KBM-7 (cell line): ENCODE data around the gene RGP1.

Source experiments
- DNase-seq: peaks from one replicate; pipeline ENCODE4 v3.0.0-alpha.2; 2015
- in situ Hi-C: fragments of 300-500 bp; cut with MboI; formaldehyde crosslinking; loops from 2 replicates; pipeline ENCODE4 v1.14.3; 2020; ENCODE audit warnings: low sequenced_read_pairs, low pct_unique_long_range_greater_than_20kb, mixed read lengths

Gene RGP1

DNA sequence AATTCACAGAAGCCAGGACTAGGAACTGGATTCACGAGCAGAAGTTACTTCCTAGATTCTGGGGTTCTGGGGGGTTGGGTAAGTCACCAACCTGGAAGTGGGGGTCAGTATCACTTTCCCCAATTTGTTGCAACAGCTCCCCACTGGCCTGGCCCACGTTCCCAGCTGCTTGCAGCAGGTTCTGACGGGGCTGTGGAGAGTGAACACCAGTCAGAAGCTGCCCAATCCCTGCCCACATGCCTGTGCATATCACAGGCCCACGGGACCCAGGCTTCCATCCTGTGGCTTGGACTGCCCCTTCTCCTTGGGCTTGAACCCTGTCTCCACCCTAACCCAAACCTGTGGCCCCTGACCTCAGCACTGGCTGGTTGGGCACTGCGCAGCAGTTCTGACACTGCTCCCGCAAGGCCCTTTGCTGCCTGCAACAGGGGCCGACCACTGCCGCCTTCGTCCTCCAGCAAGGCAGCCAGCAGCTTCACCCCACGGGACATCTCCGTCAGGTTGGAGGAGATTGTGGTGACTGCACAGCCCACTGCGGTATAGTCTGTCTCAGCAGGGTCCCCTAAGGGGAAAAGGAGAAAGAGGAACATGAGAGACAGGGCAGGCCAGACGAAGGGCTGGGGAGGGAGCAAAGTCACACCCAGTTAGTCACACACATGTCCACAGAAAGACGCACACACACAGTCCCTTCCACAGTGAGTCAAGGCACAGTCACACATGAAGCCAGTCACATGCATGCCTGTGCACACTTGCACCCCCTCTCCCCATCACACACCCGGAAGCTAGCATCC lies 30.2 kb upstream of the RGP1 start:
- DNase-seq, result no peak
- in situ Hi-C loops, result no loop called here

DNA sequence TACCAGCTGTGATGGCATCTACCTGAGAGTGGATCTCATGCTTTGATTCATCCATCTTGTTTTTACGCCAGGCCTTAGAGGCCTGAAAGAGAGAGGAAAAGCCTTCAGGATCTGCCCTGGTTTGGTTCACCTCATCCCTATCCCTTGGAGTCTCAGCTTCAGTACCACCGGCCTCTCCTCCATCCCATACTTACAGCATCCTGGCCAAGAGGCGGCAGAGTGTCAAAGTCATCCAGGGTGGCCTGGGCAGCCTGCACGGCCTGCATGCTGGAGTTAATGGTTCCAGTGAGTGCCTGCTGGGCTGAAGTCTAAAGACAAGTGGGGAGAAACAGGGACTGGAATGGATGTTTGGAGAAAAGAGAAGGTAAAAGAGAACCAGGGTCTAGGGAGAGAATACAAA lies 29.5 kb upstream of the RGP1 start:
- in situ Hi-C loops, result no loop called here
- no peak for DNase-seq

DNA sequence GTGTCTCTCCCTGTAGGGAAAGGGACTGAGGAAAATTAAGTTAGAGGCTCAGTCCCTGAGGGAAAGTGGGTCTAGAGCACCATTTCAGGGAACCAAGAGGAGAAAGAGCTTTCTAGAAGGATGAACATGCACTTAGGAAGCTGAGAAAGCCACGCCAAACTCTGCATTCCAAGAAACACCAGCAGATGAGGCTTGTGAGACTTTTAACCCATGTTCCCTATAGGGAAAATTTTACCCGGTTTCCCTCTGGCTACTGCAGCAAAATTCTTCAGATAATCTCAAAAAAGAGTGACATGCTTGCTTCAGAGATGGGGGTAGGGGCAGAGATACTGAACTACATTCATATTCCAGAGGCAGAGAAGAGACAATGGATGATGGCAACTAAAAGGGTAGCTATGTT lies 25.7 kb upstream of the RGP1 start:
- DNase-seq, result no peak
- in situ Hi-C loops, result loop anchor here (10.0 kb wide), 1 partner anchor 59 kb away; the partner anchor contains the start of gene ARHGEF39

DNA sequence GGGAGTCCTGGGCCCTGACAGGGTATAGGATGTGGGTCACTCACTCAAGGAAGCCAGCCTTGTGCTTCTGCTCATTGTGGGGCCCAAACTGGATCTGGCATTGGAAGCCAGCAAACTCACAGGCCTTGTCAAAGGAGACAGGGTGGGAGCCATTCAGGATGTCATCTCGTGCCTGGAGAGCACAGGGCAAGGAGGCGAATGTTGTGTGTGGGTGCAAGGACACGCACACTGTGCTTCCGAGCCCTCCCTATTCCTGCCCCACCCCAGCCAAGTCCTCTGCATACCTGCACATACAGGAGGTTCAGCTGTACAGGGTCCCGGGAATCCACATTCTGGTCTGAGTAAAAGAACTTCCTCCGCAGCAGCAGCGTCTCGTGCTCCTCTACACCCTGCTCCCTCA lies 25.2 kb upstream of the RGP1 start:
- in situ Hi-C loops, result loop anchor here (10.0 kb wide), 1 partner anchor 59 kb away; the partner anchor contains the start of gene ARHGEF39

DNA sequence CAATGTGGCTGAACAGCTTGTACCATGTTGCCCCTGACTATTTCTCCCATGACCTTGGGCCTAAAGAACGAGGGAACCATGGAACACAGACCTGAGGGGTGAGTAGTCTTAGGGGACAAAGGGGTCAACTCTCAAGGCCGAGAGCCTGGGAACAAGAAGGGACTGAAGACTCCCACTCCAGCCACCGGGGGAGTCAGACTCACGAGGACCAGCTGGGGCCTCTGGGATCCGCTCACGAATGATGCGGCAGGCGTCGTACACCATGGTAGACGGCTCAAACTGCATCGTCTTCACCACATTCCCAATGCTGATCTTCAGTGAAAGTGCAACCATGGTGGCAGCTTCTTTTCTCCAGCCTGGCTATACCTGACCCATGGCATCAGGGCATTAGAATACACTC lies 23.7 kb upstream of the RGP1 start:
- in situ Hi-C loops, result loop anchor here (10.0 kb wide), 1 partner anchor 61 kb away; the partner anchor contains the start of gene ARHGEF39
- no peak for DNase-seq

More for the DNA sequence above, 25.2 kb upstream of the RGP1 start:
- no peak for DNase-seq

DNA sequence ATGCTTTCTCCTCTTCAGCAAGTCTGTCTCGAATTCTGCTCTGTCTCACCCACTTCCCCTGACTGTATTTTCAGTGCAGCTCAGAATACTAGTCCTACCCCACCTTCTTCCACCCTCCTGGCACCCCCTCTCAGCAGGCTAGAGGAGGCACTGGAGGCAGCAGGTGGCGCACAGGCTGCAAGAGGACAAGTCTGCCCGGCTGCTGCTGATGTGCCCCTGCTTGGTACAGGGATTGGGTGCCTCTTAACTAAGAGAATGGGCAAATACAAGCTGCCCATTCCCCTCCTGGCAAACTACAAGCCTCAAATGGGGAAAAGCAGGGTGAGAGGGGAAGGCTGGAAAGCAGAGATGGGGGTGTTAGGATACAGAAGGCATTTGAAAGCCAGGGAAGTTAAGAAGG lies 22.2 kb upstream of the RGP1 start:
- DNase-seq, result peak; percentile 39
- in situ Hi-C loops, result loop anchor here (10.0 kb wide), 1 partner anchor 62 kb away; the partner anchor contains the start of gene ARHGEF39

DNA sequence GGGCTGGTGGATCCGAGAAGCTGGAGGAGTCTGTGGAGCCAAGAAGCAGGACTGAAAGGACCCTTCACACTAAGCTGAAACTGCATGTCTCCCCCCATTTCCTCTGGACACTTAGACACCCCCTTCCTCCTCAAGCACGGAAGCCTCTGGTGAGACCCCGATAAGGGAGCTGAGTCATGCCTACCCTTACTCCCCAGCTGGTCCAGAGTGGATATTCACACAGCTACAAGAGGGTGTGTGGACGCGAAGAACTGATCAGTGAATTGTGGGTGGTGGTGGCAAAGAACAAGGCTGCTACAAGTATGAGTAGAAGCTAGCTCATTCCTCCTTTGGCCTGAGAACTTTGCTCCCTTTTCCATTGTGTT lies 21.4 kb upstream of the RGP1 start:
- in situ Hi-C loops, result loop anchor here (10.0 kb wide), 1 partner anchor 63 kb away; the partner anchor contains the start of gene ARHGEF39
- no peak for DNase-seq

DNA sequence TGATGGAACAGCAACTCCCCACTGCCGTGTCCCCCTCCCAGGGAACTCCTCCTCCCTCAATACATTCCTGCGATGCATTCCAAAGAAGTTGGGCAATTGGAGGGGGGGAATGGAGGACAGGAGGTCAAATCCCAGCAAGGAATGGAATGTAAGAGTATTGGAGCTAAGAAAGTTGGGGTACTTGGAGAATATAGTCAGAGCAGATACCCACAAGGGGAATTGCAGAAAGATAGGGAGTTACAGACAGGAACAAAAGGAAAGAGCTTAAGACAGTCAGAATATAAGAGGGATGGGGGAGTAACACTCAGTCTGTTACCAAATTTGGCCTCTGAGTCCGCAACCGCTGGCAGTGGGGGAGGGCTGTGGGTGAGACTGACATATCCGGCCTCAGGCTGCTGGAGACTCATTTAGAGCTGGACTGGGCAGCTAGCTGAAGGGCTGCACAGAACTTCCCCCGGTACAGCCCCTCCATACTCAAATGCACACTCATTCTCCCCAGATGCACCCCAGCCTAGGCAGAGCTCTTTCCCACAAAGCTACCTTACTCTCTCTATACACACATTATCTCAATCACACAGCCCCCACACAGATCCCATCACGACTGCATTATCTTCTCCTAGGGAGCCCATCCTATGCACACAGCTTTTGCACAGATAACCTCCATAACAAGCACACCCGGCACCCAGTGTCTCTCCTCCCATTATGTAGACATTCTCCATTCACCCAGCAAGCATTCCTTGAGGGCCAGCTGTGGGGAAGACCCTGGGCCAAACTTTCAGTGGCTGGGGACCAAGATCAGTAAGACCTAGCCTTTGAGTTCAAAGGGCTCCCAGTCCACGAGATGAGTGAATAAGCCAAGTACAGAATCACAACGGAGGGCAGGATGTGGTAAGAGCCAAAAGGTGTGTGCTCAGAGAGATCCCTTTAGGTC lies 20.8 kb upstream of the RGP1 start:
- DNase-seq, result peak; percentile 77
- in situ Hi-C loops, result loop anchor here (10.0 kb wide), 1 partner anchor 64 kb away; the partner anchor contains the start of gene ARHGEF39

DNA sequence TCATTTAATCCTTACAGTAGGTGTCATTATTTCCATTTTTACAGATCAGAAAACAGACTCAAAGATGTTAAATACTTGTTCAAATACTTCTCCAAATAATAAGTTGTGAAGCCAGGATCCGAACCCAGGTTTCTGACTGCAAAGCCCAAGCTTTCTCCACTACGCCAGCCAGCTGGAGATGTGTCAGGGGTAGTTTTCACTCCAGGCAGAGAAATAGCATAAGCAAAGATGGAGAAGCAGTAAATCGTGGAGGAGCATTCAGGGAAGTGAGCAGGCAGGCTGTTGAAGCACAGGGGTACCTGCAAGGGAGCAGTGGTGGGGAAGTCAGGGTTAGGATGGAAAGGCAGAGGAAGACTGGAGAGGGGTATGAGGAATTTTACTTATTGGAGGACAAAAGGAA lies 20.0 kb upstream of the RGP1 start:
- DNase-seq, result no peak
- in situ Hi-C loops, result loop anchor here (10.0 kb wide), 1 partner anchor 64 kb away; the partner anchor contains the start of gene ARHGEF39

DNA sequence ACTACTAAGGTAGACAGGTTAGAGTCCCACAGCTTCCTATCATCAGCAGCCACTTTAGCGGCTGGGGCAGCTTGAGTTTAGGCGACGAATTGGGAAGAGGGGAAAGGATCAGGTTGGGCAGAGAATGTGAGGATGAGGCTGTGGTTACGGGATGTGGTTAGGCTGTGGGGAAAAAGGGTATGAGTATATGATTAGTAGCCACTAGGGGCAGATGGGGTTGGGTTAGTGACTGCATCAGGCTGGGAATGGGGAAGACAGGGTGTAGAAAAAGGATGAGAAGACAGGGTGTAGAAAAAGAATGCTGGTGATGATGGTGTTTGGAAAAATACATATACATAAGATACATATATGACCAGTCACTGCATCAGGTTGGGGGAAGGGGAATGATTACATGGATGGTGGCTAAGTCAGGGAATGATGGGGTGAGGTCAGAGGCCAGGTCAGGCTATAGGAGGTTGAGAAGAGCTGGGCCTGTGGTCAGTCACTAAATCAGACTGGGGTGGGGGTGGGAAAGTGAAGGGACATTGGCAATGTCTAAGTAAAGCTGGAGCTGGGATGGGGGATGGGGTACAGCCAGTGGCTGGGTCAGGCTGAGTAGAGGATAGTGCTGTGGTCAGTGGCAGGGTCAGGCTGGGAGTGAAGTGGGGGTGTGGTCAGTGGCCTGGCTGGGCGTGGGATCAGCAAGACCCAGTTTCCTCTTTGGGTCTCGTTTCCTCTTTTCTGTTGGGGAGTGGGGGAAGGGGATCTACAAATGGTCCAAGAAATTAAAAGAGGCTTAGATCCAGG lies 19.2 kb upstream of the RGP1 start:
- peak; percentile 82 for DNase-seq
- in situ Hi-C loops, result loop anchor here (10.0 kb wide), 1 partner anchor 65 kb away; the partner anchor contains the start of gene ARHGEF39

DNA sequence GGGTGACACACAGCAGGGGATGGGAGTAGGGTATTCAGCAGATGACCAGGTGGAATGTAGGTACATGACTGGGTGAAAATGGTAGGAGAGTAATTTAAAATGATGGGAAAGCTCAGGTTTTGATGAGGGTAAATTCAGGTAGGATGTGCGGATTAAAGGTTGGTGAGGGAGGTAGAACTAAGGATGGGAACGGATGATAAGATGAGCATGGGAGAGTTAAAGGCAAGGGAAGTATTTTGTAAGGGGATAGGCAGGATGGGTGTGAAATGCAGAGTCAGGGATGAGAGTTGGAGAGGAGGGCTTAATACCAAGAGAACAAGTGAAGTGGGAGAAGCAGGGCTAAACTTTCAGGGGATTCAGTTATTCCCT lies 18.6 kb upstream of the RGP1 start:
- in situ Hi-C loops, result no loop called here

DNA sequence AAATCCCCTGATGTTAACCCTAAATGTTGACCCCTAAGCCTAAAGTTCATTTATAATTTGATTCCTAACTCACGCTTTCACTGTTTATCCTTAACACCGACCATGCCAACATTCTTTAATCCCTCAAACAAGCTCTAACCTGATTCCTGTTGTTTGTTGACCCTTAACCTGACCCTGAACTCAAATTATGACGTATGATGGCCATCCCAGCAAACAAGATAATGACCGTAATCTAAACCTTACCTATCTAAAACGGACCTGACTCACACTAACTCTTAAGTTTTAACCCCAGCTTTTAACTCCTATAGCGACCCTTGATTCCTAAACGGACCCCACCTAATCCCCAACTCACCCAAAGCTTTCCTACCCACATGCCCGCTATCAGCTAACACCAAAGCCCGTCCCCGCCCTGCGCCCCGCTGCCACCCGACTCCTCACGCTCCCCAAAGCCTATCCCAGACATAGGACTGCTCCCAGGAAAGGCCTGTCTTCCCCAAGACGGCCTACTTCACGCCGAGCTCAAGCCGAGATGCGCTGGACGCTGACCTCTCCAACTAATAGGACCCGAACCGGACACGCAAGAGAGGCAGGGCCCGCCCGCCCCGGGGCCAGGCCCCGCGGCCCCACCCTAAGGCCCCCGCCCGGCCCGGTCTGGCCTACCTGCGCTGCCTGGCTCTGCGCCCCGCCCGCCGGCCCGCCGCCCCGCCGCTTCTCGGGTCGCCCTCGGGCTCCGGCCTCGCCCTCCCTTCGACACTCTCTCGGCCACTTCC lies 17.5 kb upstream of the RGP1 start:
- DNase-seq, result peak; percentile 30
- in situ Hi-C loops, result no loop called here

More for the DNA sequence above, 18.6 kb upstream of the RGP1 start:
- no peak for DNase-seq

DNA sequence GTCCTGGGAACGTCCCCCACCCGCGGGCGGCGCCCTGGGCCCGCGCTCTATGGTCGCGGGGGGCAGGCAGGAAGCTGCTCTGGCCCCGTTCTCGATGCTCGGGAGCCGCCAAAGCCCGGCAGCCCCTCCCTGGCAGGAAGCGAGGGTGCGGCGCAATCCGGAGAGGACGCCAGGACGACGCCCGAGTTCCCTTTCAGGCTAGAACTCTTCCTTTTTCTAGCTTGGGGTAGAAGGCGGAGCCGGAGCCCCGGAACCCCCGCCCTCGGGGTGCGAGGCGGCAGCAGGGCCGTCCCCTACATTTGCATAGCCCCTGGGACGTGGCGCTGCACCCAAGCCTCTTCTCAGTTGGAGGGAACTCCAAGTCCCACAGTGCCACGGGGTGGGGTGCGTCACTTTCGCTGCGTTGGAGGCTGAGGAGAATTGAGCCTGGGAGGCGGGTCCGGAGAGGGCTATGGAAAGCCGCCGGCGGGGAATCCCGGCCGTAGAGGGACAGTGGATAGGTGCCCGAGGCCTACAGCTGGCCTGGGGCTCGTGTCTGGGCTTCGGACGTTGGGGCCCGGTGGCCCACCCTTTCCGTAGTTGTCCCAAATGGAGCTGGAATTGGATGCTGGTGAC lies 16.8 kb upstream of the RGP1 start, which contains the start of the genes CREB3 and TLN1:
TSS of gene CREB3 (plus strand) at position 482 of the 615 bp plus-strand sequence. CDS start at position 589, 107 bp downstream.
TSS of gene TLN1 (minus strand) at position 11 of the 615 bp plus-strand sequence. CDS start 6,501 bp downstream, outside the sequence.
- in situ Hi-C loops, result no loop called here
- peak; percentile 99 for DNase-seq

DNA sequence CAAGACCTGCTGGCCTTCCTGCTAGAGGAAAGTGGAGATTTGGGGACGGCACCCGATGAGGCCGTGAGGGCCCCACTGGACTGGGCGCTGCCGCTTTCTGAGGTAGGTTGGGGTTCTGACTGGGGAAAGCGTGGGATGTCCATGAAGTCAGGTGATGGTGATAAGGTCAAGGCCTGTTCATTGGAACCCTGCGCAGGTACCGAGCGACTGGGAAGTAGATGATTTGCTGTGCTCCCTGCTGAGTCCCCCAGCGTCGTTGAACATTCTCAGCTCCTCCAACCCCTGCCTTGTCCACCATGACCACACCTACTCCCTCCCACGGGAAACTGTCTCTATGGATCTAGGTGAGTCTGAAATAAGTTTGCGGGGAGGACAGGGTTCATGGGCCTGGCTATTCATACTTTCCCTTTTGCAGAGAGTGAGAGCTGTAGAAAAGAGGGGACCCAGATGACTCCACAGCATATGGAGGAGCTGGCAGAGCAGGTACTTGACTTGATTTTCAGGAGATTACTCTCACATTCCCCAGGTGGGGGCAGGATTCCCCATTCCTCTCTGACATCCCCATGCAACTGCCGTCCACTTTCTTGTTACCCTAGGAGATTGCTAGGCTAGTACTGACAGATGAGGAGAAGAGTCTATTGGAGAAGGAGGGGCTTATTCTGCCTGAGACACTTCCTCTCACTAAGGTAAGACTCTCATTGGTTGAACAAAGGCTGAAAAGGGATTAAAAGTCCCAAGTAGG lies 16.1 kb upstream of the RGP1 start:
- in situ Hi-C loops, result no loop called here

DNA sequence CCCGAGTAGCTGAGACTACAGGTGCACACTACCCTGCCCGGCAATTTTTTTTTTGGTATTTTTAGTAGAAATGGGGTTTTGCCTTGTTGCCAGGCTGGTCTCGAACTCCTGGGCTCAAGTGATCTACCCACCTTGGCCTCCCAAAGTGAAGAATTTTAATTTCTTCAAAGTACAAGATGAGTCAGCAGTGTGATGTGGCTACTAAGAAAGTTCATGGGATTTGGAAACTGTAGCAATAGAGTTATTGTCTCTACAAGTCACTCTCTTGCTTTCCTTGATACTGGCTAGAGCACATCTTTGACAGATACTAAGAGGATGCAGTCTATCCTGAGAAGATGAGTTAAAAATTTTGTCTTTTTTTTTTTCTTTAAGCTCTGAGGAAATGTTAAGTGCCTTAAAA lies 15.0 kb upstream of the RGP1 start:
- in situ Hi-C loops, result no loop called here

More for the DNA sequence above, 16.1 kb upstream of the RGP1 start:
- DNase-seq, result peak; percentile 64

DNA sequence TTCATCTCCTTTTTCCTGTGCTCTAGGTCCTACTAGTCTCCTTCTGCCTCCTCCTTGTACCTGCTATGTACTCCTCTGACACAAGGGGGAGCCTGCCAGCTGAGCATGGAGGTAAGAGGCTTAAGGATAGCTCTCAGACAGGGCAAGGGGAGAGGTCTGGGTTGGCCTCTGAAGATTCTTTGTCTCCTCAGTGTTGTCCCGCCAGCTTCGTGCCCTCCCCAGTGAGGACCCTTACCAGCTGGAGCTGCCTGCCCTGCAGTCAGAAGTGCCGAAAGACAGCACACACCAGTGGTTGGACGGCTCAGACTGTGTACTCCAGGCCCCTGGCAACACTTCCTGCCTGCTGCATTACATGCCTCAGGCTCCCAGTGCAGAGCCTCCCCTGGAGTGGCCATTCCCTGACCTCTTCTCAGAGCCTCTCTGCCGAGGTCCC lies 12.9 kb upstream of the RGP1 start:
- DNase-seq, result peak; percentile 82
- in situ Hi-C loops, result no loop called here

More for the DNA sequence above, 15.0 kb upstream of the RGP1 start:
- no peak for DNase-seq

DNA sequence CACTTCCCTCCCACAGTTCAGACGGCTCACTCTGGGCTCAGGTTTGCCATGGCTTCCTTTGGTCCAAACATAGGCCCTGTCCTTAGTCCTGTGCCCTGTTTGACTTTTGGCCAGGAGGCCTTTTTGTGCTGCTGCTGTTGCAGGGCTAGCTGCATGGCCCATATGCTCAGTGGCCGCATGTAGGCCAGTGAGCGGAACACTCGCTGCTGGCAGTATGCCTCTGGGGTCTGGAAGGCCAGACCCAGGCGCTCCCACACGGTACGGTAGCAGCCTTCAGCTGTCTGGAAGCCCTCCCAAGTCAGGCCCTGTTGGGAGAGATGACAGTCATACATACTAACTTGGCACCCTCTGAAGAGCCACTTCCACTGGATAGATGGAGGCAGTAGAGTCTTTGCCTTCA lies 11.9 kb upstream of the RGP1 start:
- DNase-seq, result no peak
- in situ Hi-C loops, result no loop called here
